HepG2 (cell line): Measurements from ENCODE around the gene TKFC. TPM values are rescaled to one million over a fixed set of nuclear protein-coding genes. Genes with fewer than 3 reads are reported as not detected.

ENCODE experiments used
- FOXM1 ChIP-seq: sonication (generic); formaldehyde crosslinking; IDR thresholded peaks from 2 replicates; pipeline ENCODE4 v1.5.0; 2020; ENCODE audit warnings: missing genetic modification reagents
- JUNB ChIP-seq: sonication (generic); formaldehyde crosslinking; IDR thresholded peaks from 2 replicates; pipeline ENCODE4 v1.8.0; 2022; ENCODE audit warnings: missing genetic modification reagents, mild to moderate bottlenecking, borderline replicate concordance
- KAT8 ChIP-seq: IDR thresholded peaks from 2 replicates; pipeline ENCODE4 v1.6.1; 2016; ENCODE audit warnings: missing genetic modification reagents, missing compliant biosample characterization
- NFKBIZ ChIP-seq: IDR thresholded peaks from 2 replicates; pipeline ENCODE4 v1.6.1; 2018; ENCODE audit warnings: missing genetic modification reagents, missing compliant biosample characterization
- NKX3-1 ChIP-seq: sonication (generic); formaldehyde crosslinking; IDR thresholded peaks from 2 replicates; pipeline ENCODE4 v1.5.0; 2020; ENCODE audit warnings: missing genetic modification reagents
- PHF8 ChIP-seq: sonication (generic); formaldehyde crosslinking; IDR thresholded peaks from 2 replicates; pipeline ENCODE4 v1.5.0; 2020; ENCODE audit warnings: missing genetic modification reagents
- RARG ChIP-seq: sonication (generic); formaldehyde crosslinking; IDR thresholded peaks from 2 replicates; pipeline ENCODE4 v1.4.0; 2020; ENCODE audit warnings: low read depth, mild to moderate bottlenecking, missing genetic modification reagents
- RXRA ChIP-seq: sonication (generic); formaldehyde crosslinking; IDR thresholded peaks from 2 replicates; pipeline ENCODE4 v1.5.1; 2020; ENCODE audit warnings: missing genetic modification reagents
- SPEN ChIP-seq: sonication (generic); formaldehyde crosslinking; IDR thresholded peaks from 2 replicates; pipeline ENCODE4 v1.5.1; 2020; ENCODE audit warnings: low read depth, mild to moderate bottlenecking, missing genetic modification reagents
- ZNF24 ChIP-seq: fragments of 450-650 bp; IDR thresholded peaks from 2 replicates; pipeline ENCODE4 v1.6.1; 2017; ENCODE audit warnings: antibody characterized with exemption, mild to moderate bottlenecking
- ZNF44 ChIP-seq: sonication (generic); formaldehyde crosslinking; IDR thresholded peaks from 2 replicates; pipeline ENCODE4 v1.5.1; 2020; ENCODE audit warnings: mild to moderate bottlenecking, missing genetic modification reagents
- ZNF841 ChIP-seq: sonication (generic); formaldehyde crosslinking; IDR thresholded peaks from 2 replicates; pipeline ENCODE4 v1.8.1; 2023; ENCODE audit warnings: missing genetic modification reagents, borderline replicate concordance
- polyA plus RNA-seq, 8 experiments: library from polyadenylated mRNA; depleted of rRNA in 3 of 8; stranded (reverse) in 7 of 8; unstranded in 1 of 8; fragments of >200 nt; fragmentation: Illumina TruSeq in 4 of 8; extraction: Trizol in 4 of 8; gene quantifications; 2 replicates each; pipeline versions ENCODE4 v1.2.1 to v1.2.3, GENCODE V29; 2011 to 2016; ENCODE audit warnings: low read depth in 4 of 8, missing spikeins in 1 of 8, mixed read lengths in 1 of 8; ENCODE audit not compliant: insufficient read depth in 1 of 8
- total RNA-seq, 5 experiments: library from RNA; depleted of rRNA; stranded (reverse); fragments of >200 nt; fragmentation: Illumina TruSeq; extraction: Trizol; gene quantifications; 2 replicates each; pipeline ENCODE4 v1.2.3, GENCODE V29; 2016; ENCODE audit warnings: low read depth in 1 of 5
- TF ChIP-seq, protein P1 (sequence below): sonication (generic); formaldehyde crosslinking; IDR thresholded peaks from 2 replicates; pipeline ENCODE4 v1.4.0; 2020; ENCODE audit warnings: missing genetic modification reagents, borderline replicate concordance
- TF ChIP-seq, protein P2 (sequence below): sonication (generic); formaldehyde crosslinking; IDR thresholded peaks from 2 replicates; pipeline ENCODE4 v1.4.0; 2020; ENCODE audit warnings: missing genetic modification reagents, mild to moderate bottlenecking, borderline replicate concordance
- TF ChIP-seq, protein P3 (sequence below): IDR thresholded peaks from 2 replicates; pipeline ENCODE4 v1.6.1; 2016; ENCODE audit warnings: missing compliant biosample characterization, missing genetic modification reagents, borderline replicate concordance
- TF ChIP-seq, protein P4 (sequence below): sonication (generic); formaldehyde crosslinking; IDR thresholded peaks from 2 replicates; pipeline ENCODE4 v1.5.0; 2020; ENCODE audit warnings: mild to moderate bottlenecking, missing genetic modification reagents, moderate library complexity
- TF ChIP-seq, protein P5 (sequence below): sonication (generic); formaldehyde crosslinking; IDR thresholded peaks from 2 replicates; pipeline ENCODE4 v1.4.0; 2020; ENCODE audit warnings: missing genetic modification reagents

The TKFC gene
- total and polyA plus RNA-seq, 2 of the 13 experiments (the other 11 are each of a cell fraction or from before 2014, with no cell fraction given) = 147 to 197 TPM

DNA sequence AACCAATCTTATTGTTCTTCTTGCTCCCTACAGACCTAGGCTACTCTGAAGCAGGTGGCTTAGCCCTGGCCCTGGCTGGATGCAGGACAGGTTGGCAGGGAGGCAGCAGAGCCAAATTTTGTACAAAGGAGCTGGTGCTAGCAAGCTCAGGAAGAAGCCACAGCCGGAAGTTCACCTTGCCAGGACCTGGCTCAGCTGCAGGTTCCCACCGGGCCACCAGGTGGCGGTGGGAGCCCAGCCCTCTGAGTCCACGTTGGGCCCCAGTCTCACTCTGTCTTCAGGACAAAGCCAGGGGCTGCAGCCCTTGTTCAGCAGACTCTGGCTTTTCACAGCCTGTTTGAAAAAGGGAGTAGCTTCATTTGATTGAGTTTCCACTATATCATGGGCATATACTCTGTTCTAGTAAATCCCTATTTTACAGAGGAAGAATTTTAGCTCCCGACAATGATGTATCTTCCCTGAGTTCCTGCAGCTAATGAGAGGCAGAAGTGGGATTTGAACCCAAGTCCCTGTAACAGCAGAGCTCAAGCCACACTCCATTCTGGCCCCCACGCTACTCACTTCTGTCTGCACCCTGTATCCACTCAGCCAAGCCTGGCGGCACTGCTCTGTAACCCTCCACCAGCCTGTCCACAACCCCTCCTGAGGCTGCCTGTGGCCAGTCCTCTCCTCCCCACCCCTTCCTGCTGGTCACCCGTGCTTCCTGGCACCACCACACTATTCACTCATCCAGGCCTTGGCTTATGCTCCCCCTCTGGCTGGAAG, 3.3 kb downstream of the TKFC start (continued):
- TF ChIP-seq, protein P1, sequence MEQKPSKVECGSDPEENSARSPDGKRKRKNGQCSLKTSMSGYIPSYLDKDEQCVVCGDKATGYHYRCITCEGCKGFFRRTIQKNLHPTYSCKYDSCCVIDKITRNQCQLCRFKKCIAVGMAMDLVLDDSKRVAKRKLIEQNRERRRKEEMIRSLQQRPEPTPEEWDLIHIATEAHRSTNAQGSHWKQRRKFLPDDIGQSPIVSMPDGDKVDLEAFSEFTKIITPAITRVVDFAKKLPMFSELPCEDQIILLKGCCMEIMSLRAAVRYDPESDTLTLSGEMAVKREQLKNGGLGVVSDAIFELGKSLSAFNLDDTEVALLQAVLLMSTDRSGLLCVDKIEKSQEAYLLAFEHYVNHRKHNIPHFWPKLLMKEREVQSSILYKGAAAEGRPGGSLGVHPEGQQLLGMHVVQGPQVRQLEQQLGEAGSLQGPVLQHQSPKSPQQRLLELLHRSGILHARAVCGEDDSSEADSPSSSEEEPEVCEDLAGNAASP (CRISPR knock-in tag) = no peak
- TF ChIP-seq, protein P2, sequence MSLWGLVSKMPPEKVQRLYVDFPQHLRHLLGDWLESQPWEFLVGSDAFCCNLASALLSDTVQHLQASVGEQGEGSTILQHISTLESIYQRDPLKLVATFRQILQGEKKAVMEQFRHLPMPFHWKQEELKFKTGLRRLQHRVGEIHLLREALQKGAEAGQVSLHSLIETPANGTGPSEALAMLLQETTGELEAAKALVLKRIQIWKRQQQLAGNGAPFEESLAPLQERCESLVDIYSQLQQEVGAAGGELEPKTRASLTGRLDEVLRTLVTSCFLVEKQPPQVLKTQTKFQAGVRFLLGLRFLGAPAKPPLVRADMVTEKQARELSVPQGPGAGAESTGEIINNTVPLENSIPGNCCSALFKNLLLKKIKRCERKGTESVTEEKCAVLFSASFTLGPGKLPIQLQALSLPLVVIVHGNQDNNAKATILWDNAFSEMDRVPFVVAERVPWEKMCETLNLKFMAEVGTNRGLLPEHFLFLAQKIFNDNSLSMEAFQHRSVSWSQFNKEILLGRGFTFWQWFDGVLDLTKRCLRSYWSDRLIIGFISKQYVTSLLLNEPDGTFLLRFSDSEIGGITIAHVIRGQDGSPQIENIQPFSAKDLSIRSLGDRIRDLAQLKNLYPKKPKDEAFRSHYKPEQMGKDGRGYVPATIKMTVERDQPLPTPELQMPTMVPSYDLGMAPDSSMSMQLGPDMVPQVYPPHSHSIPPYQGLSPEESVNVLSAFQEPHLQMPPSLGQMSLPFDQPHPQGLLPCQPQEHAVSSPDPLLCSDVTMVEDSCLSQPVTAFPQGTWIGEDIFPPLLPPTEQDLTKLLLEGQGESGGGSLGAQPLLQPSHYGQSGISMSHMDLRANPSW (CRISPR knock-in tag) = no peak
- TF ChIP-seq JUNB (CRISPR knock-in tag) = no peak
- no peak for TF ChIP-seq RARG (CRISPR knock-in tag)
- 0 out of 2 replicates have a peak, but pooled peaks have one; percentile 17 for TF ChIP-seq PHF8 (CRISPR knock-in tag)
- TF ChIP-seq, protein P3, sequence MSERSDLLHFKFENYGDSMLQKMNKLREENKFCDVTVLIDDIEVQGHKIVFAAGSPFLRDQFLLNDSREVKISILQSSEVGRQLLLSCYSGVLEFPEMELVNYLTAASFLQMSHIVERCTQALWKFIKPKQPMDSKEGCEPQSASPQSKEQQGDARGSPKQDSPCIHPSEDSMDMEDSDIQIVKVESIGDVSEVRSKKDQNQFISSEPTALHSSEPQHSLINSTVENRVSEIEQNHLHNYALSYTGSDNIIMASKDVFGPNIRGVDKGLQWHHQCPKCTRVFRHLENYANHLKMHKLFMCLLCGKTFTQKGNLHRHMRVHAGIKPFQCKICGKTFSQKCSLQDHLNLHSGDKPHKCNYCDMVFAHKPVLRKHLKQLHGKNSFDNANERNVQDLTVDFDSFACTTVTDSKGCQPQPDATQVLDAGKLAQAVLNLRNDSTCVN (CRISPR knock-in tag) = 0 out of 2 replicates have a peak, but pooled peaks have one; percentile 53
- TF ChIP-seq, protein P4, sequence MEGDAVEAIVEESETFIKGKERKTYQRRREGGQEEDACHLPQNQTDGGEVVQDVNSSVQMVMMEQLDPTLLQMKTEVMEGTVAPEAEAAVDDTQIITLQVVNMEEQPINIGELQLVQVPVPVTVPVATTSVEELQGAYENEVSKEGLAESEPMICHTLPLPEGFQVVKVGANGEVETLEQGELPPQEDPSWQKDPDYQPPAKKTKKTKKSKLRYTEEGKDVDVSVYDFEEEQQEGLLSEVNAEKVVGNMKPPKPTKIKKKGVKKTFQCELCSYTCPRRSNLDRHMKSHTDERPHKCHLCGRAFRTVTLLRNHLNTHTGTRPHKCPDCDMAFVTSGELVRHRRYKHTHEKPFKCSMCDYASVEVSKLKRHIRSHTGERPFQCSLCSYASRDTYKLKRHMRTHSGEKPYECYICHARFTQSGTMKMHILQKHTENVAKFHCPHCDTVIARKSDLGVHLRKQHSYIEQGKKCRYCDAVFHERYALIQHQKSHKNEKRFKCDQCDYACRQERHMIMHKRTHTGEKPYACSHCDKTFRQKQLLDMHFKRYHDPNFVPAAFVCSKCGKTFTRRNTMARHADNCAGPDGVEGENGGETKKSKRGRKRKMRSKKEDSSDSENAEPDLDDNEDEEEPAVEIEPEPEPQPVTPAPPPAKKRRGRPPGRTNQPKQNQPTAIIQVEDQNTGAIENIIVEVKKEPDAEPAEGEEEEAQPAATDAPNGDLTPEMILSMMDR (CRISPR knock-in tag) = peak; percentile 96
- no peak for TF ChIP-seq NFKBIZ (CRISPR knock-in tag)
- TF ChIP-seq RXRA (CRISPR knock-in tag) = no peak
- TF ChIP-seq, protein P5, sequence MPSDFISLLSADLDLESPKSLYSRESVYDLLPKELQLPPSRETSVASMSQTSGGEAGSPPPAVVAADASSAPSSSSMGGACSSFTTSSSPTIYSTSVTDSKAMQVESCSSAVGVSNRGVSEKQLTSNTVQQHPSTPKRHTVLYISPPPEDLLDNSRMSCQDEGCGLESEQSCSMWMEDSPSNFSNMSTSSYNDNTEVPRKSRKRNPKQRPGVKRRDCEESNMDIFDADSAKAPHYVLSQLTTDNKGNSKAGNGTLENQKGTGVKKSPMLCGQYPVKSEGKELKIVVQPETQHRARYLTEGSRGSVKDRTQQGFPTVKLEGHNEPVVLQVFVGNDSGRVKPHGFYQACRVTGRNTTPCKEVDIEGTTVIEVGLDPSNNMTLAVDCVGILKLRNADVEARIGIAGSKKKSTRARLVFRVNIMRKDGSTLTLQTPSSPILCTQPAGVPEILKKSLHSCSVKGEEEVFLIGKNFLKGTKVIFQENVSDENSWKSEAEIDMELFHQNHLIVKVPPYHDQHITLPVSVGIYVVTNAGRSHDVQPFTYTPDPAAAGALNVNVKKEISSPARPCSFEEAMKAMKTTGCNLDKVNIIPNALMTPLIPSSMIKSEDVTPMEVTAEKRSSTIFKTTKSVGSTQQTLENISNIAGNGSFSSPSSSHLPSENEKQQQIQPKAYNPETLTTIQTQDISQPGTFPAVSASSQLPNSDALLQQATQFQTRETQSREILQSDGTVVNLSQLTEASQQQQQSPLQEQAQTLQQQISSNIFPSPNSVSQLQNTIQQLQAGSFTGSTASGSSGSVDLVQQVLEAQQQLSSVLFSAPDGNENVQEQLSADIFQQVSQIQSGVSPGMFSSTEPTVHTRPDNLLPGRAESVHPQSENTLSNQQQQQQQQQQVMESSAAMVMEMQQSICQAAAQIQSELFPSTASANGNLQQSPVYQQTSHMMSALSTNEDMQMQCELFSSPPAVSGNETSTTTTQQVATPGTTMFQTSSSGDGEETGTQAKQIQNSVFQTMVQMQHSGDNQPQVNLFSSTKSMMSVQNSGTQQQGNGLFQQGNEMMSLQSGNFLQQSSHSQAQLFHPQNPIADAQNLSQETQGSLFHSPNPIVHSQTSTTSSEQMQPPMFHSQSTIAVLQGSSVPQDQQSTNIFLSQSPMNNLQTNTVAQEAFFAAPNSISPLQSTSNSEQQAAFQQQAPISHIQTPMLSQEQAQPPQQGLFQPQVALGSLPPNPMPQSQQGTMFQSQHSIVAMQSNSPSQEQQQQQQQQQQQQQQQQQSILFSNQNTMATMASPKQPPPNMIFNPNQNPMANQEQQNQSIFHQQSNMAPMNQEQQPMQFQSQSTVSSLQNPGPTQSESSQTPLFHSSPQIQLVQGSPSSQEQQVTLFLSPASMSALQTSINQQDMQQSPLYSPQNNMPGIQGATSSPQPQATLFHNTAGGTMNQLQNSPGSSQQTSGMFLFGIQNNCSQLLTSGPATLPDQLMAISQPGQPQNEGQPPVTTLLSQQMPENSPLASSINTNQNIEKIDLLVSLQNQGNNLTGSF (CRISPR knock-in tag) = no peak
- TF ChIP-seq FOXM1 = no peak
- TF ChIP-seq SPEN = no peak
- TF ChIP-seq NKX3-1 (CRISPR knock-in tag) = no peak
- TF ChIP-seq KAT8 (CRISPR knock-in tag) = peak; percentile 75; the same call in 1 of the 2 replicates
- TF ChIP-seq ZNF44 (CRISPR knock-in tag) = no peak
- no peak for TF ChIP-seq ZNF841 (CRISPR knock-in tag)
- no peak for TF ChIP-seq ZNF24
